SK-N-MC (cell line): ENCODE data around the gene LGALS7.

Experiments used
- EZH2 ChIP-seq: fragments of 200-600 bp; sonication (generic); IDR thresholded peaks from one replicate; pipeline ENCODE4 v1.6.1; 2017; ENCODE audit warnings: antibody characterized with exemption
- FOXP2 ChIP-seq: optimal IDR thresholded peaks from 2 replicates; pipeline ENCODE3; 2011; ENCODE audit warnings: mild to moderate bottlenecking, moderate library complexity; ENCODE audit not compliant: insufficient read depth; ENCODE audit errors: extremely low read length, control extremely low read depth
- POLR2AphosphoS5 ChIP-seq: IDR thresholded peaks from 2 replicates; pipeline ENCODE4 v1.6.1; 2012; ENCODE audit warnings: mild to moderate bottlenecking, low read depth, low read length, borderline replicate concordance

DNA sequence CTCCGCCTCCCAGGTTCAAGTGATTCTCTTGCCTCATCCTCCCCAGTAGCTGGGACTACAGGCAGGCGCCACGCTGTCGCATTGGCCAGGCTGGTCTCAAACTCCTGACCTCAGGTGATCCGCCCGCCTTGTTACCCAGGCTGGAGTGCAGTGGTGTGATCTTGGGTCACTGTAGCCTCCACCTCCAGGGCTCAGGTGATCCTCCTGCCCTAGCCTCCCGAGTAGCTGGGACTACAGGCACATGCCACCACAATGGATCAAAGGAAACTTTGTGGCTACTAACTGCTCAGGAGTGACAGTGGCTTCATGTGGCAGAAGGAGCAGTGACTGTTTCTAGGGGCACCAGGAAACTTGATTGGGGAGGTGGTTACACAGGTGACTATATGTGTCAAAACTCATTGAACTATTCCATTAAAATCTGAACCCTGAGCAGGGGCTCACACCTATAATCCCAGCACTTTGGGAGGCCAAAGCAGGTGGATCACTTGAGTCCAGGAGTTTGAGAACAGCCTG, 11.9 kb upstream of the LGALS7 start:
- TF ChIP-seq EZH2: no peak
- no peak for TF ChIP-seq POLR2AphosphoS5
- TF ChIP-seq FOXP2: no peak
